HG03457 (cell line): ENCODE measurements around the gene PAEP.
"Not testable (repeated sequence)": the region's sequence is repeated elsewhere in the genome, so short reads cannot be mapped to it uniquely, and the experiment has no call there.

Source experiments
- ATAC-seq: cut with Tn5 transposase; IDR thresholded peaks from one replicate; pipeline ENCODE4 v1.9.1; 2021; ENCODE audit warnings: moderate number of reproducible peaks; ENCODE audit not compliant: unreplicated experiment

The PAEP gene

DNA sequence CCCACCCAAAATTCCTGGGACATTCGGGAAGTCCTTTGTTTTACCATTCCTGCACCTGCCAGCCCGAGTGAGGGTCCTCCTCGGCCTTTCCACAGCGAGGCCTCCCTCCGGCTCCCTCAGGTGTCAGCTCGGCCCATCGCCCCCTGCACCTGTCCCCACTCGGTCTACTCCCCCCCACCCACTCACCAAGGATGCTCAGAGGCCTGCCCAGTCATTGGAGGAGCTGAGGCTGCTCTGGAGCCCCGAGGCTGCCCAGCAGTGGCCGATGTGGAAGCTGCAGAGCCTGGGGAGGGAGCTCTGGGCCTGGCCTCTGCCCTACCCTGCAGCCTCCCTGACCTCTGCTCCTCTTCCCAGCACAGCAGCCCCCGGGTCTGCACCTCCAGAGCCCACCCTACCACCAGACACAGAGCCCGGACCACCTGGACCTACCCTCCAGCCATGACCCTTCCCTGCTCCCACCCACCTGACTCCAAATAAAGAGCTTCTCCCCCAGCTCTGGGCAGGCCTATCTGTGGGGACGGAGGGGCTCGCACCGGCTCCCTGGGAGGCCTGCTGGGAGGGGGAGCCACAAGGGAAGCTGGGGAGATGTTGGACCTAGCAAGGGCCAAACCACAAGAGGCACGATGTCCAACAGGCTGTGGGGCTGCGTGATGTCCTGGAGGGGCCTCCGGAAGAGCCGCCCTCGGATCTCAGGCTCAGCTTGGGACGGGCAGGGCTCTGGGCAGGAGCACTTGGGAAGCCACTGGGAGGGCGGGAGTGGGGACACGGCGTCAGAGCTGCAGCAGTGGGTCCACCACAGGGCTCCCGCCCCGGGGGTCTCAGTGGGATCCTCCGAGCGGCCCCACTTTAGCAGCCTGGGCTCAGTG is 11.8 kb upstream of the PAEP start:
- ATAC-seq = not testable (repeated sequence)

DNA sequence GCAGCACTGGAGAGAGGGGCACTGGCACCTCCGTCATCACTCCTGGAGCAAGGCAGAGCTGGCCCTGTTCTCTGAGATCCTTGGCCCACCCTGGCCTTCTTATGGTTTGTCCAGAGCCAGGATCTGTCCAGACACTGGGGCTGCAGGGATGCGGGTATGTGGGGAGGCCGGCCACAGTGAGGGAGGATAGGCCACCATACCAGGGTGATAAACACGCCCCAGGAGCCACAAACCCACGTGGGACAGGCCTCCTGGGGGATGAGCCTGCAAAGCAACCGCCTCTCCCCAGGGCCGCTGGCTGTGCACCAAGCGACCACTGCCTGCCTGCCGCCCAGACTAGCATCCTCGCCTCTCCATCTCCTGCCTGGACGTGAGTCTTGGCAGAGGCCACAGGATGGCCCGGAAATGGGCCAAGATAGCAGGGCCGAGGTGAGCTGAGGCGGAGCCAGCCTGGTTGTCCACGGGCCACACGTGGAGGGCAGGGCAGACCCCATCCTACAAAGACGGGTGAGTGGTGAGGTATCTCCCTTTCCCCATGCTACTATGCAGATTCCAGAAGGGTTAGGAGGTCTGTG is 11.1 kb upstream of the PAEP start:
- no peak for ATAC-seq

DNA sequence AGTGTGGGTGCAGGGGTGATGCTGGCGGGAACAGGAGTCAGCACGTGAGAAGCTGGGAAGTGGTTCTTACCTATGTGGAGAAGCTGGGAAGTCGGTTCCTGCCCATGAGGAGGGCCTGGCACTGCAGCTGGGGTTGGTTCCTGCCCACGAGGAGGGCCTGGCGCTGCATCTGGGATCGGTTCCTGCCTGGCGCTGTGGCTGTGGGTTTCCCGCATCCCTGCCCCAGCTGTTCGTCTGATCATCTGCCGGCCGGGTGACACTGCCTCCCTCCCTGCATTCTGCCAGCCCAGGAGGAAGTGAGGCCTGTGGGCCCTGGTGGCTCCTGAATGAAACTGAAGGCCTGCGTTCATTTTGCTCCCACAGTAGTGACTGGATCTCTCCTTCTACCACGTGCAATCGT is 10.5 kb upstream of the PAEP start:
- ATAC-seq = no peak

GRCh38 chr9:135551456-135551855 is 10.1 kb upstream of the PAEP start:
- no peak for ATAC-seq

GRCh38 chr9:135552021-135552697 is 9.4 kb upstream of the PAEP start:
- no peak for ATAC-seq

GRCh38 chr9:135552698-135553171 is 8.8 kb upstream of the PAEP start:
- ATAC-seq = no peak

GRCh38 chr9:135554718-135555117 is 6.8 kb upstream of the PAEP start:
- no peak for ATAC-seq

- no peak for ATAC-seq
These were observed 6.4 kb upstream of the PAEP start for GRCh38 chr9:135555203-135555602.

DNA sequence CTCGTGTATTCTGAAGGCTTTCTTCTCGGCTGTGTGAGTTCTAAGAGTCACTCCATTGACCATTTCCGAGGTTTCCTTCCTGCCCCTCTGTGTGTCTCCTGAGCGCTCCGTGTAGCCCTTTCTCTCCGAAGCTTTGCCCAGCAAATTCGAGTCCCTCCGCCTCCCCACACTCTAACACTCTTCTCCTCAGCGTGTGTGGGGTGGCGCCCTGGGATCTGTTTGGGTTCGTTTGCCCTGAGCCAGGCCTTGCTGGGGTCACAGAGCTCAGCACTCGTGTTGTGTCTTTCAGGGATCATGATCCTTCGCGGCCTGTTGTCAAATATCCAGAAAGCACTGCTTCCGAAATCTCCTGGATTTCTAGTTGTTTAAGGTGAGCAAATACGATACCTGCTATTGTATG is 5.6 kb upstream of the PAEP start:
- ATAC-seq = no peak

GRCh38 chr9:135559606-135560005 is 1.9 kb upstream of the PAEP start:
- no peak for ATAC-seq

GRCh38 chr9:135562235-135562745 is 734 bp downstream of the PAEP start:
- no peak for ATAC-seq

GRCh38 chr9:135563039-135563476 is 1.5 kb downstream of the PAEP start:
- no peak for ATAC-seq

DNA sequence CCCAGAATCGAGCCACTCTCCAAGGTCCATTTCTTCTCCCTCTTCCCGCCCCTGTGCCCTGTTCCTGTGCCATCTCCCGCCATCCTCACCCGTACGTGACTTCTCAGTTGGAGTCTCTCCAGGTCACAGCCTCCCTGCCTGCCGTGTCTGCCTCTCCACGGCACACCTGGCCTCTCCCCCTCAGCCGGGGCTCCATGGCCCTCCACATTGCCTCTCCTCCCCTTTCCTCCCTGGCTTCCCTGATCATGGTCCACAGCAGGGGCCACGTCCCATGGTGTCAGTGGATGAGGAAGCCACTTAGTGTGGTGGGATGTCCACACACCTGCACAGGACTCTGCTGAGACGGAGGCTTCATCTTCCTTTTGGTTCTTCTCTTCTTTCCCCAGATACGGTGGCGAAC is 2.3 kb downstream of the PAEP start:
- no peak for ATAC-seq

GRCh38 chr9:135565141-135565628 is 3.6 kb downstream of the PAEP start:
- no peak for ATAC-seq

DNA sequence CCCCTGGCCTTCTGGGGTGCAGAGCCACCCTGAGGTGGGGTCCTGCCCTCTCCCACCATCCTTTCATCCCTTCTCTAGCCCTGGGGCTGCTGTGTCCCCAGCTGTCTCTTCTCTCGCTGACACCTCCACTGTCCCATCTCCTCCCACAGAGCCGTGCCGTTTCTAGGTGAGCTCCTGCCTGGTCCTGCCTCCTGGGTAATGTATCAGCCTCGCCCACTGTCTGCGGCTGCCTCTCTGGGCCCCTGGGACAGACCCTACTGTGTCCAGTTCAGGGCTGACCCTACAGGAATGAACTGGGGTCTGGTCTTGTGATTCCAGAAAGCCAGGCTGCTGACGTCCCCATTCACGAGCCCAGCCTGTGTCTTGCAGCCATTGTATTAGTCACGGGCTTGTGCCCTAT is 4.1 kb downstream of the PAEP start:
- ATAC-seq = no peak

DNA sequence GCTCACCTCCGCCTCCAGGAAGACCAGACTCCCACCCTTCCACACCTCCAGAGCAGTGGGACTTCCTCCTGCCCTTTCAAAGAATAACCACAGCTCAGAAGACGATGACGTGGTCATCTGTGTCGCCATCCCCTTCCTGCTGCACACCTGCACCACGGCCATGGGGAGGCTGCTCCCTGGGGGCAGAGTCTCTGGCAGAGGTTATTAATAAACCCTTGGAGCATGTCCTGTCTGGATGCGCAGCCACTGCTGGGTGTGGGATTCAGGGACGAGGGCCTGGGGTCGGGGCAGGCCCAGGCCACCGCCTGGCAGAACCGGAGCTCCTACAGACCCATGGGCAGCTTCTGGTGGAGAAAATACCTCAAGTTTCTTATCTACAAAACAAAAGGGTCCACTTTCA is 5.0 kb downstream of the PAEP start:
- ATAC-seq = no peak

DNA sequence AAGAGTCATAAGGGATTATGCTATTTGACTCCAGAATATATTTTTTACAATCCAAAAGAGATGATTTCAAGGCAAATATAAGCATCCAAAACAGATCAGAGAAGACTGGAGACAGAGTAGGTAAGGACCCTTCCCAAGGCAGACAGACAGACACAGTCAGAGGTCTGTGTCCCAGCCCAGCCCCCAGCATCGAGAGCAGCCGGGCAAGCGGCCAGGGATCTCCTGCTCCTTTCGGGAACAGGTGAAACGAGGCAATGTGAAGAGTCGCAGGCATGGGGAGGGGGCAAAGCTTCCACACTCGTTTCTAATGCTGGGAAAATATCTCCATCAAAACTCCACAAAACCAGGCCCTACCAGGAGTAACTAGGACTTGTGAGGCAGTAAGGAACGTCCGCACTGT is 5.8 kb downstream of the PAEP start:
- ATAC-seq = no peak

DNA sequence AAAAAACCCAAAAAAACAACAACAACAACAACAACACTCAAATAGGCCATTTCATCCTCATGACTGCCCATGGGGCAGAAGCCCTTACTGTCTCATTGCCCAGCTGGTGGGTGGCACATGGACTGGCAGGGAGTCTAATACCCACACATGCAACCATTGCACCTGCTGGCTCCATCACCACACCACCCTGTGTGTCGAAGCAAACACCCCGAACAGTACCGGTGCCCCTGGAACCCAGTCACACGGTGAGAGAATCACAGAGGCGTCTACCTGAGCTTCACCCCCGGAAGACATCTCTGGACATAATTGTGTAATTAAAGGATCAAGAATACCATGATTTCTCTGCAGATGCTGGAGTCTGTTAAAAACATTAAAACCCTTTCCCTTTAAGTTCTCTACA is 6.5 kb downstream of the PAEP start:
- no peak for ATAC-seq

- ATAC-seq = no peak
These were observed 8.9 kb downstream of the PAEP start for GRCh38 chr9:135570456-135570855.

DNA sequence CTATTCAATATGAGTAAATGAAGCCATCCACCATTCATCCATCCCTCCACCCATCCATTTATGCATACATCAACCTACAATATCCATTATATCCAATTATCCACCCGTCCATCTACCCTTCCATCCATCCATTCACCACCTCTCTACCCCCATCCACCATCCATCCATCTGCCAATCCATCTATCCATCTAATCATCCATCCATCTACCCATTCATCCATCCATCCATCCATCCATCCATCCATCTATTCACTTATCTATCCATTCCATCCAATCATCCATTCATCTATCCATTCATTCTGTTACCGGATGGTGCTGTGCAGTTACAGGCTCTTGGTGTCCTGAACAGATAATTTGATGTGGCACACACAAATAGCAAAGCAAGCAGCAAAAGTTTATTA is 10.7 kb downstream of the PAEP start:
- no peak for ATAC-seq

DNA sequence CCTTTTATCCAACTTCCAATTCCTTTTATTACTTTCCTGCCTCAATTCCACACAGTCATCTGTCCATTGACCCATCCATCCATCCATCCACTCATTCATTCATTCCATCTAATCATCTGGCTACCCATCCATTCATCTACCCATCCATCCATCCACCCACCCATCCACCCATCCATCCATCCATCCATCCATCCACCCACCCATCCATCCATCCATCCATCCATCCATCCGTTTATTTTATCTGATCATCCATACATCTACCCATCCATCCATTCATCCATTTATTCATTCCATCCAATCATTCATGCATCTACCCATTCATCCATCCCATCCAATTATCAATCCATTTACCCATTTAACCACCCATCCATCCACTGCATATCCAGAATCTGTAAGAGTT is 11.6 kb downstream of the PAEP start:
- no peak for ATAC-seq

DNA sequence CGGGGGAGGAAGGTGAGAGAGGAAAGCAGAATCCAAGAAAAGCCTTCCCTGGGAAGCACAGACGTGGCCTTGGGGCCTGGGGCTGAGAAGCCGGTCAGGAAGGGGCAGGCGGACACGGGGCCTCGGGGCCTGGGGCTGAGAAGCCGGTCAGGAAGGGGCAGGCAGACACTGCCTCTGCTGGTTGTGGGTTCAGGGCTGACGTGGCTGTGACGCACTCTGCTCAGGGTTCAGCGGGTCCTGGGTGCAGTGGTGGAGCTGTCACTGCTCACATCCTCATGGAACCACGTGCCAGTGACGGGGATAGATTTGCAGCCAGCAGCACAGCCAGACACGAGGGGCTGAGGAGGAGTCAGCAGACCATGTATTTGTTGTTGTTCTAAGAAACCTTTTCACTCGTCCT is 12.8 kb downstream of the PAEP start:
- ATAC-seq = no peak
